Neural cell (in vitro differentiated cells): ENCODE measurements around the gene DNM3. TPM values are rescaled to one million over a fixed set of nuclear protein-coding genes. Genes with fewer than 3 reads are reported as not detected.

Experiments used
- H2AFZ ChIP-seq: fragments of 200-600, 300-800 bp; sonication (generic), shearing (Covaris generic); 2 replicates; pipeline ENCODE4 v1.6.0; 2014; ENCODE audit warnings: low read depth, mild to moderate bottlenecking, antibody characterized with exemption, low read length, moderate library complexity
- H3F3A ChIP-seq: fragments of 200-600 bp; shearing (Covaris generic); 2 replicates; pipeline ENCODE4 v1.6.1; 2016; ENCODE audit warnings: mild to moderate bottlenecking, moderate library complexity, mixed read lengths, antibody characterized with exemption, low read length; ENCODE audit not compliant: insufficient read depth, poor library complexity, severe bottlenecking
- H3K27ac ChIP-seq: fragments of 200-600, 300-800 bp; sonication (generic), shearing (Covaris generic); 2 replicates; pipeline ENCODE4 v1.5.1; 2014; ENCODE audit warnings: mild to moderate bottlenecking, low read length, moderate library complexity
- H3K27me3 ChIP-seq: fragments of 300-800, 200-600 bp; sonication (generic), shearing (Covaris generic); 2 replicates; pipeline ENCODE4 v1.6.0; 2014; ENCODE audit warnings: mild to moderate bottlenecking, low read depth, low read length, moderate library complexity; ENCODE audit not compliant: insufficient read depth
- H3K36me3 ChIP-seq: fragments of 300-800, 200-600 bp; sonication (generic), shearing (Covaris generic); 2 replicates; pipeline ENCODE4 v1.5.1; 2014; ENCODE audit warnings: mild to moderate bottlenecking, antibody characterized with exemption, low read length, moderate library complexity; ENCODE audit not compliant: insufficient read depth
- H3K4me2 ChIP-seq: fragments of 300-800, 200-600 bp; sonication (generic), shearing (Covaris generic); 2 replicates; pipeline ENCODE4 v1.6.0; 2014; ENCODE audit warnings: mild to moderate bottlenecking, low read length
- H3K4me3 ChIP-seq: fragments of 300-800, 200-600 bp; sonication (generic), shearing (Covaris generic); 2 replicates; pipeline ENCODE4 v1.5.1; 2014; ENCODE audit warnings: mild to moderate bottlenecking, low read length, moderate library complexity
- H3K79me2 ChIP-seq: fragments of 200-600 bp; shearing (Covaris generic); replicated peaks from 2 replicates; pipeline ENCODE4 v1.6.0; 2014; ENCODE audit warnings: mild to moderate bottlenecking, low read length, moderate library complexity; ENCODE audit not compliant: insufficient read depth
- H3K9ac ChIP-seq: fragments of 300-800, 200-600 bp; sonication (generic), shearing (Covaris generic); 2 replicates; pipeline ENCODE4 v1.6.1; 2016; ENCODE audit warnings: mild to moderate bottlenecking, low read length, mixed read lengths
- H3K9me2 ChIP-seq: fragments of 200-600 bp; shearing (Covaris generic); 2 replicates; pipeline ENCODE4 v1.6.1; 2016; ENCODE audit warnings: mild to moderate bottlenecking, low read length, mixed read lengths; ENCODE audit not compliant: insufficient read depth
- H3K9me3 ChIP-seq: fragments of 200-600, 300-800 bp; sonication (generic), shearing (Covaris generic); 2 replicates; pipeline ENCODE4 v1.6.1; 2016; ENCODE audit warnings: mild to moderate bottlenecking, mixed run types, low read length, moderate library complexity, mixed read lengths
- H4K20me1 ChIP-seq: fragments of 200-600 bp; shearing (Covaris generic); 2 replicates; pipeline ENCODE4 v1.6.1; 2016; ENCODE audit warnings: mild to moderate bottlenecking, mixed run types; ENCODE audit not compliant: insufficient read depth
- CTCF ChIP-seq: fragments of 450-650 bp; IDR thresholded peaks from 2 replicates; pipeline ENCODE4 v1.5.1; 2014; ENCODE audit warnings: antibody characterized with exemption, mild to moderate bottlenecking, moderate library complexity; ENCODE audit not compliant: poor library complexity, severe bottlenecking
- EP300 ChIP-seq: fragments of 450-650 bp; conservative IDR thresholded peaks from 2 replicates; pipeline ENCODE4 v1.6.1; 2014; ENCODE audit warnings: antibody characterized with exemption, mild to moderate bottlenecking, moderate library complexity; ENCODE audit not compliant: poor library complexity, severe bottlenecking
- EZH2 ChIP-seq: fragments of 200-600, 300-800 bp; shearing (Covaris generic), sonication (generic); IDR thresholded peaks from 2 replicates; pipeline ENCODE4 v1.6.1; 2014; ENCODE audit warnings: antibody characterized with exemption, low read length, borderline replicate concordance, mild to moderate bottlenecking; ENCODE audit not compliant: insufficient read depth, poor library complexity, severe bottlenecking
- MXI1 ChIP-seq: fragments of 450-650 bp; conservative IDR thresholded peaks from 2 replicates; pipeline ENCODE4 v1.6.1; 2014; ENCODE audit warnings: antibody characterized with exemption, mild to moderate bottlenecking; ENCODE audit not compliant: poor library complexity, severe bottlenecking
- POLR2AphosphoS5 ChIP-seq: IDR thresholded peaks from 2 replicates; pipeline ENCODE4 v1.6.1; 2012
- RAD21 ChIP-seq: fragments of 450-650 bp; conservative IDR thresholded peaks from 2 replicates; pipeline ENCODE4 v1.6.1; 2014; ENCODE audit warnings: antibody characterized with exemption, mild to moderate bottlenecking, moderate library complexity
- REST ChIP-seq: IDR thresholded peaks from 2 replicates; pipeline ENCODE4 v1.6.1; 2012; ENCODE audit warnings: borderline replicate concordance
- SMC3 ChIP-seq: fragments of 450-650 bp; conservative IDR thresholded peaks from 2 replicates; pipeline ENCODE4 v1.6.1; 2014; ENCODE audit warnings: antibody characterized with exemption, mild to moderate bottlenecking, moderate library complexity; ENCODE audit not compliant: poor library complexity
- TAF1 ChIP-seq: IDR thresholded peaks from 2 replicates; pipeline ENCODE4 v1.6.1; 2012; ENCODE audit warnings: low read depth
- polyA plus RNA-seq: library from polyadenylated mRNA; depleted of rRNA; stranded (reverse); fragments of >200 nt; gene quantifications from 2 replicates; pipeline ENCODE4 v1.2.3, GENCODE V29; 2014

DNM3 gene
- polyA plus RNA-seq, 1 donor from 2014 or later = 37.1 TPM

- TF ChIP-seq EP300 = no peak
Observed at GRCh38 chr1:172400722-172401105, 559.4 kb downstream of the DNM3 start (continued).

- Histone ChIP-seq H3K9me2 (no peaks in the 10 kb centered on the region), H2AFZ (no peak overlapping the region), H3F3A (no peaks in the 10 kb centered on the region), H3K9ac (no peak overlapping the region), H3K79me2 (no peaks in the 10 kb centered on the region), H3K4me2 (no peak overlapping the region), H3K9me3 (no peaks in the 10 kb centered on the region), H3K36me3 (no peaks in the 10 kb centered on the region), H4K20me1 (no peaks in the 10 kb centered on the region), H3K4me3 (no peak overlapping the region), H3K27me3 (no peaks in the 10 kb centered on the region), H3K27ac (no peak overlapping the region)
- TF ChIP-seq REST (no peak), EP300 (no peak), POLR2AphosphoS5 (no peak), RAD21 (no peak), EZH2 (no peak), MXI1 (no peak), TAF1 (no peak), SMC3 (no peak), CTCF (no peak)
Observed at GRCh38 chr1:172401477-172401876, 560.2 kb downstream of the DNM3 start.

- Histone ChIP-seq H3K9ac (no peak overlapping the region), H3K9me3 (no peaks in the 10 kb centered on the region), H3K4me2 (no peak overlapping the region), H3K4me3 (no peak overlapping the region), H3K9me2 (no peaks in the 10 kb centered on the region), H4K20me1 (no peaks in the 10 kb centered on the region), H3F3A (no peaks in the 10 kb centered on the region), H3K79me2 (no peaks in the 10 kb centered on the region), H2AFZ (no peak overlapping the region), H3K36me3 (no peaks in the 10 kb centered on the region), H3K27ac (no peak overlapping the region), H3K27me3 (no peaks in the 10 kb centered on the region)
- TF ChIP-seq POLR2AphosphoS5 = no peak
- TF ChIP-seq EP300 = no peak
- no peak for TF ChIP-seq TAF1
Observed at GRCh38 chr1:172401892-172402291, 560.6 kb downstream of the DNM3 start.
